ENCODE data around the gene ITPKA. TPM values are rescaled to one million over a fixed set of nuclear protein-coding genes. Genes with fewer than 3 reads are reported as not detected.
A peak's percentile ranks its signal among the peaks of the same experiment; 100 is the strongest.
"Not testable (repeated sequence)": the region's sequence is repeated elsewhere in the genome, so short reads cannot be mapped to it uniquely, and the experiment has no call there.

Gene ITPKA
- total and polyA plus RNA-seq, 12 donors, result 0.55 to 6.8 (median 1.6) TPM

DNA sequence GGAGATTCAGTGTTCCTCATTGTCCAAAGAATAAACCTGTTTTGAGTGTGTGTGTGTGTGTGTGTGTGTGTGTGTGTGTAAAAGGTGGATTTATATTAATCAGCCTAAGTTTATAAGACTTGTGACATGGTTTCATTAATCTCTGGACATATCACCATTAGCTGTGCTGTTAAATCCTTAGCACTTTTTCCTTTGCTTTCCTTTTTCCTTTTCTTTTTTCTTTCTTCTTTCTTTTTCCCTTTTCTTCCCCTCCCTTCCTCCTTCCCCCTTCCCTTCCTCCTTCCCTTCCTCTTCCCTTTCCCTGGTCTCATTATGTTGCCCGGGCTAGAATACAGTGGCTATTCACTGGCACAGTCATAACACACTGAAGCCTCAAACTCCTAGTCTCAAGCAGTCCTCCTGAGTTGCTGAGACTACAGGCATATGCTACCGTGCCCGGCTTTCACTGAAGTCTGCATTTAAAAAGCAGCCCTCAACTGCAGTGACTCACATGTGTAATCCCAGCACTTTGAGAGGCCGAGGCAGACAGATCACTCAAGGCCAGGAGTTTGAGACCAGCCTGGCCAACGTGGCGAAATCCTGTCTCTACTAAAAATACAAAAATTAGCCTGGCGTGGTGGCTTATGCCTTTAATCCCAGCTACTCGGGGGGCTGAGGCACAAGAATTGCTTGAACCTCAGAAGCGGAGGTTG is 28.6 kb upstream of the ITPKA start:
- no peak overlapping the region for H3K4me3 ChIP-seq
- ATAC-seq (no peak), DNase-seq (no peak)
- no peaks in the 10 kb centered on the region for H3K9me3 ChIP-seq
- no peak overlapping the region for H3K27ac ChIP-seq
- intact Hi-C loops (cut with DNase I), result loop anchor here in 1 of 10 donors (10.0 kb wide), 1 partner anchor 350 kb away; no protein-coding TSS in a partner anchor
- peaks cover 0 to 2% (median 0%) of the 10 kb centered on the region in 9 donors for H3K4me1 ChIP-seq
- H3K27me3 ChIP-seq, result no peaks in the 10 kb centered on the region
- WGBS, 2 donors, result 89 to 90% methylated on average over 9 of the region's 9 CpGs
- peaks cover 0 to 90% (median 33%) of the 10 kb centered on the region in 9 donors for H3K36me3 ChIP-seq
- TF ChIP-seq, protein P1, sequence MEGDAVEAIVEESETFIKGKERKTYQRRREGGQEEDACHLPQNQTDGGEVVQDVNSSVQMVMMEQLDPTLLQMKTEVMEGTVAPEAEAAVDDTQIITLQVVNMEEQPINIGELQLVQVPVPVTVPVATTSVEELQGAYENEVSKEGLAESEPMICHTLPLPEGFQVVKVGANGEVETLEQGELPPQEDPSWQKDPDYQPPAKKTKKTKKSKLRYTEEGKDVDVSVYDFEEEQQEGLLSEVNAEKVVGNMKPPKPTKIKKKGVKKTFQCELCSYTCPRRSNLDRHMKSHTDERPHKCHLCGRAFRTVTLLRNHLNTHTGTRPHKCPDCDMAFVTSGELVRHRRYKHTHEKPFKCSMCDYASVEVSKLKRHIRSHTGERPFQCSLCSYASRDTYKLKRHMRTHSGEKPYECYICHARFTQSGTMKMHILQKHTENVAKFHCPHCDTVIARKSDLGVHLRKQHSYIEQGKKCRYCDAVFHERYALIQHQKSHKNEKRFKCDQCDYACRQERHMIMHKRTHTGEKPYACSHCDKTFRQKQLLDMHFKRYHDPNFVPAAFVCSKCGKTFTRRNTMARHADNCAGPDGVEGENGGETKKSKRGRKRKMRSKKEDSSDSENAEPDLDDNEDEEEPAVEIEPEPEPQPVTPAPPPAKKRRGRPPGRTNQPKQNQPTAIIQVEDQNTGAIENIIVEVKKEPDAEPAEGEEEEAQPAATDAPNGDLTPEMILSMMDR (IDR thresholded peaks at IDR 0.05), result no peak

DNA sequence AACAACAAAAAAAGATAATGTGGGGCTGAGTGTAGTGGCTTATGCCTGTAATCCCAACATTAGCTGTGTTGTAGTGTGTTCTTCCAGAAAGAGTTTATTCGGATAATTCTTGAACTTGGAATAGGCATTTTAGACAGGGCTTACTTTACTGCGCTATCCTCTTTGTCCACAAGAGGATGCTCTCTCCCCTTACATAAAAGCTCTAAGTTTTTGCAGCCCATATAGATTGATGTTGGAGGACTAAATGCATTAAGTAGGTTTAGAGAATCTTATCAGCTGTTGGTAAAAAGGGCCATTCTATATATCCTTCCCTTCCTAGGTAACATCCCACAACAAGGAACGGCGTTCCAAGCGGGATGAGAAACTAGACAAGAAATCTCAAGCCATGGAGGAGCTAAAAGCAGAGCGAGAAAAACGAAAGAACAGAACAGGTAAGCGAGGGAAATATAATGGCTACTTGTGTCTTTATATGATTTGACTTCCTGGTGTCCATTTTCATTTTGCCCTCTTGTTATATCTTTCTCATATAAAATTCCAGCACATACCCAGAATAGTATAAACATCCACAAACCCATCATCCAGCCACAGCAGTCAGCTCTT is 27.8 kb upstream of the ITPKA start:
- Histone ChIP-seq H3K4me1 (no peaks in the 10 kb centered on the region), H3K36me3 (peaks cover 0 to 98% (median 41%) of the 10 kb centered on the region in 9 donors), H3K27me3 (no peaks in the 10 kb centered on the region), H3K27ac (no peak overlapping the region), H3K9me3 (no peaks in the 10 kb centered on the region), H3K4me3 (no peak overlapping the region)
- TF ChIP-seq, protein P1 (IDR thresholded peaks at IDR 0.05), result peak; percentile 34 to 87 (median 68)
- DNase-seq, result no peak
- no peak for ATAC-seq
- intact Hi-C loops (cut with DNase I), result loop anchor here in 1 of 10 donors (10.0 kb wide), 1 partner anchor 349 kb away; no protein-coding TSS in a partner anchor
- 78 to 86% methylated on average over 8 of the region's 8 CpGs for WGBS, 2 donors

DNA sequence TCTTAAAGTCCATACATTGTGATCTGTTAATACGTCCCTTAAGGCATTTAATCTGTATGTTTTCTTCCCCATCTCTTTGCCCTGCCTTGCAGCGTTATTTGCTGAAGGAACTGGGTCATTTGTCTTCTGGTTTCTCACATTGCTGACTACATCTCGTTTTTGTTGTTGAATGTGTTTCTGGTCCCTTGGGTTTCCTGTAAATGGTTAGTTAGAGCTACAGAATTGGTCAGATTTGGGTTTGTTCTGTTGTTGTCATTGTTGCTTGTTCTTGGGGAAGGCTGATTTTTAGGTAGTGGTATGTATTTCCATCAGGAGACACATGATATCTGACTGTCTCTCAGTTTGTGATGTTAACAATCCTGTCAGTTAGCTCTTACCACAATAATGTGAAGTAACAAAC is 27.0 kb upstream of the ITPKA start:
- intact Hi-C loops (cut with DNase I), result loop anchor here in 1 of 10 donors (10.0 kb wide), 1 partner anchor 348 kb away; no protein-coding TSS in a partner anchor
- TF ChIP-seq, protein P1 (IDR thresholded peaks at IDR 0.05), result no peak
- WGBS, 2 donors, result 64 to 89% methylated on average over 3 of the region's 3 CpGs
- H3K36me3 ChIP-seq, result peaks cover 0 to 99% (median 49%) of the 10 kb centered on the region in 9 donors
- H3K27ac ChIP-seq, result no peak overlapping the region
- H3K4me1 ChIP-seq, result no peaks in the 10 kb centered on the region
- no peak overlapping the region for H3K4me3 ChIP-seq
- ATAC-seq, result no peak
- DNase-seq, result no peak
- H3K9me3 ChIP-seq, result no peaks in the 10 kb centered on the region
- H3K27me3 ChIP-seq, result no peaks in the 10 kb centered on the region

DNA sequence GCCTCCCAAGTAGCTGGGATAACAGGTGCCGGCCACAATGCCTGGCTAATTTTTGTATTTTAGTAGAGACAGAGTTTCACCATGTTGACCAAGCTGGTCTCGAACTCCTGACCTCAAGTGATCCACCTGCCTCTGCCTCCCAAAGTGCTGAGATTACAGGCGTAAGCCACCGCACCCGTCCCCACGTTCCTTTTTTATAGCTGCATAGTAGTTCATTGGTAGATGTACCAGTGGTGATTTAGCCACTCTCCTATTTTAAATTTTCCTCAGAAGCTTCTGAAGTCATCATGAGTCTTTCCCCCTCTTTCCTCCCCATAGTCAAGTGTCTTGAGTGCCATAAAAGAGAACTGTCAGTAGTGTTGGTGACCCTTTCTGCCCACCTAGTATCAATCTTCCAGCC is 24.0 kb upstream of the ITPKA start:
- not testable (repeated sequence) for H3K4me1 ChIP-seq
- WGBS, 2 donors, result 96 to 98% methylated on average over 6 of the region's 6 CpGs
- intact Hi-C loops (cut with DNase I), result loop anchor here in 1 of 10 donors (10.0 kb wide), 1 partner anchor 345 kb away; no protein-coding TSS in a partner anchor

More for the DNA sequence above, 24.0 kb upstream of the ITPKA start:
- not testable (repeated sequence) for H3K27ac ChIP-seq, ATAC-seq, H3K27me3 ChIP-seq, H3K9me3 ChIP-seq, DNase-seq, H3K4me3 ChIP-seq
- H3K36me3 ChIP-seq, result peaks cover 0 to 100% (median 60%) of the 10 kb centered on the region in 9 donors
